MCF 10A (cell line): Measurements from ENCODE around the gene ARMH3. TPM values are rescaled to one million over a fixed set of nuclear protein-coding genes. Genes with fewer than 3 reads are reported as not detected.

Experiments
- BruUV-seq: library from RNA; stranded (reverse); fragments of 400-500 nt; replicated peaks from 2 replicates; lab custom pipeline; 2021; lab: Mats Ljungman, UMichigan
- CTCF ChIA-PET: fragments of 300-600 bp; sonication (Branson Sonifier 250); formaldehyde crosslinking; extraction: SDS; loops from one replicate; lab custom pipeline; 2021; ENCODE audit warnings: antibody characterized with exemption, inconsistent platforms; lab: Yijun Ruan, JAX
- POLR2A ChIA-PET: fragments of 300-600, 350-650 bp; sonication (Branson Sonifier 250); formaldehyde crosslinking; extraction: SDS; loops from one replicate; lab custom pipeline; 2020; ENCODE audit warnings: antibody characterized with exemption, inconsistent platforms; lab: Yijun Ruan, JAX
- DNase-seq: peaks from one replicate; pipeline ENCODE4 v3.0.0-alpha.2; 2018; ENCODE audit not compliant: unreplicated experiment
- H3K27ac Mint-ChIP-seq: one replicate; pipeline ENCODE4 v1.8.0; 2022; ENCODE audit warnings: mild to moderate bottlenecking, low read depth, mixed read lengths; ENCODE audit not compliant: unreplicated experiment
- H3K27me3 Mint-ChIP-seq: one replicate; pipeline ENCODE4 v1.8.0; 2022; ENCODE audit warnings: mixed read lengths; ENCODE audit not compliant: insufficient read depth, unreplicated experiment
- H3K36me3 Mint-ChIP-seq: one replicate; pipeline ENCODE4 v1.8.0; 2022; ENCODE audit warnings: mild to moderate bottlenecking, moderate library complexity, mixed read lengths; ENCODE audit not compliant: insufficient read depth, unreplicated experiment
- H3K4me1 Mint-ChIP-seq: one replicate; pipeline ENCODE4 v1.8.0; 2022; ENCODE audit warnings: mixed read lengths; ENCODE audit not compliant: insufficient read depth, unreplicated experiment
- H3K4me3 Mint-ChIP-seq: one replicate; pipeline ENCODE4 v1.8.0; 2022; ENCODE audit warnings: mild to moderate bottlenecking, moderate library complexity, mixed read lengths; ENCODE audit not compliant: unreplicated experiment
- H3K9me3 Mint-ChIP-seq: one replicate; pipeline ENCODE4 v1.8.0; 2022; ENCODE audit warnings: mixed read lengths; ENCODE audit not compliant: unreplicated experiment
- CTCF ChIP-seq: fragments of 200-600 bp; IDR thresholded peaks from one replicate; pipeline ENCODE4 v1.8.0; 2022; ENCODE audit warnings: antibody characterized with exemption, mild to moderate bottlenecking; ENCODE audit not compliant: unreplicated experiment
- intact Hi-C: fragments of 100-400 bp; cut with micrococcal nuclease; formaldehyde crosslinking; loops from 2 replicates; pipeline ENCODE4 v1.14.1; 2022
- total RNA-seq: library from RNA; stranded (reverse); gene quantifications from 2 replicates; pipeline ENCODE4 v1.2.3, GENCODE V29; 2022

The ARMH3 gene
- total RNA-seq, 1 experiment from 2014 or later, result 17.6 TPM

DNA sequence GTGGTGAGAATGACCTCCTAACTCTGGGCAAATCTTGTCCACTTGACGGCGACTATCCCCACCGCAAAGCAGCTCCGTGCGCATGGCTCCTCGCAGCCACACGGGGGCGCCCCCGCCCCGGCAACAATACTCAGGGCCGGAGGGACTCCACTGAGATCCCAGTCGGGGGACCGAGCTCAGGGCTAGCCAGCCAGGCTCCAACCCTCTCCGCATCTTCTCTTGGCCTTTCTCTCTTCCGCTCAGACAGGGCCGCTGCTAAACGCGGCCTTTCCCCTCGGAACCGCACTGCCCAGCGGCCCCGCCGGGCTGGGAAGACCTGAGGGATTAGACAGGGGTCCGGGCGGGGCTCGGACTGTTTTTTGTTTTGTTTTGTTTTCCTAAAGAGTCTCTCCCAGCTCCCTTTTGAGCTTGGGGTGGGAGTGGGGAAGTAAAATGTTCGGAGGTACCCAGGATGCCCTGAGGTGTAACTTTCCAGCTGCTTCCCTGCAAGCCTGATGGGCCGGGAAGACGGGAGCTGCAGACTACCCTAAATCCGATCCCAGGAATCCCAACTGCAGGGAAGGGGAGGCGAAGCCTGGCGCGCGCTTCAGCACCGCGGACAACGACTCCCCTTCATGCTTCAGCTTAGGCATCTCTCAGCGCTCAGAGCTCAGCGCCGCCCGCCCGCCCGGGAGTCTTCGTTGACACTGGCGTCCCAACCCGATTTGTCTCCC, 215.1 kb downstream of the ARMH3 start:
- peak; percentile 85 for TF ChIP-seq CTCF
- Mint-ChIP-seq H3K27ac (no peak overlapping the region), H3K9me3 (no peaks in the 10 kb centered on the region), H3K27me3 (no peaks in the 10 kb centered on the region), H3K36me3 (peaks cover 18% of the 10 kb centered on the region), H3K4me3 (peak overlapping the region; percentile 57), H3K4me1 (peaks cover 15% of the 10 kb centered on the region)
- DNase-seq, result peak; percentile 79
- no TSS peak for BruUV-seq
- intact Hi-C loops, result loop anchor here (1.0 kb wide), 3 partner anchors 48 to 232 kb away; no protein-coding TSS in a partner anchor
- CTCF ChIA-PET, result interaction anchor here (0.6 to 3.5 kb wide), 56 partner anchors 9 to 699 kb away, joined by 3 to 69 read pairs (median 4); partner anchors contain the start of gene HPS6
- POLR2A ChIA-PET, result interaction anchor here (0.5 to 2.4 kb wide), 2 partner anchors 22 to 259 kb away, joined by 3 to 16 read pairs; partner anchors contain the start of gene OGA

DNA sequence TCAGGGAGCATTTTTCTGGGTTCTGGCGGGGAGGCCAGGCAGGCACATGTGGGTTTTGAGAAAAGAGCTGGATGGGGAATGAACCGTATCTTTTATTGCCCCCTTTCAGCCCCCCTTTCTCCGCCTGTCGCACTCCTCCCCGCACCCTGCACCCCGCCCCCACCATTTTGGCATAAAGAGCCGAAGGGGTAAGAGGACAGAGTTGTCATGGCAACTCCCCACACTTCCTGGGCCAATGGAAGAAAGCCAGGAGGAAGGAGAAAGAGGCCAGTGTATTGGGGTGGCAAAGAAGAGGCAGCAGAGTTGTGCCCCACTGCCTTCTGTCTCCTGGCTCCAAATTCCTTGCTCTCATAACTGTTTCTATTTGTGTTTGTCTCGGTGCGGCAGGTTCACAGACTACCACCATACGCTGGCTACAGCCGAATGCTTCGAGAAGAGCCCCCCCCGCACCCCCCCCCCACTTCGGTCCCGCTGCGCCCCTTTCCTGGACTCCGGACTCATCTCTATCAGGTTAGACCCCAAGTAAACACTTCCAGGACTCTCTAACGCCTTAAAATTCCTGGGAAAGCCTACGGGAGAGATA, 215.8 kb downstream of the ARMH3 start:
- Mint-ChIP-seq H3K4me3 (peak overlapping the region; percentile 57), H3K27me3 (no peaks in the 10 kb centered on the region), H3K9me3 (no peaks in the 10 kb centered on the region), H3K4me1 (peaks cover 15% of the 10 kb centered on the region), H3K36me3 (peaks cover 11% of the 10 kb centered on the region), H3K27ac (no peak overlapping the region)
- intact Hi-C loops, result loop anchor here (1.0 kb wide), 3 partner anchors 49 to 233 kb away; no protein-coding TSS in a partner anchor
- POLR2A ChIA-PET, result interaction anchor here (2.4 kb wide), 1 partner anchor 21 kb away, joined by 16 read pairs; the partner anchor contains the start of gene OGA
- CTCF ChIA-PET, result interaction anchor here (0.6 to 3.5 kb wide), 38 partner anchors 8 to 605 kb away, joined by 3 to 69 read pairs (median 4); partner anchors contain the start of gene HPS6
- no TSS peak for BruUV-seq
- peak; percentile 51 for DNase-seq
- TF ChIP-seq CTCF, result no peak

GRCh38 chr10:101839416-101840063, 216.4 kb downstream of the ARMH3 start:
- intact Hi-C loops, result loop anchor here (1.0 kb wide), 3 partner anchors 50 to 234 kb away; no protein-coding TSS in a partner anchor
- no peaks in the 10 kb centered on the region for H3K27me3 Mint-ChIP-seq
- no peaks in the 10 kb centered on the region for H3K9me3 Mint-ChIP-seq
- no peak overlapping the region for H3K27ac Mint-ChIP-seq
- H3K4me1 Mint-ChIP-seq, result peaks cover 21% of the 10 kb centered on the region
- BruUV-seq, result no TSS peak
- POLR2A ChIA-PET, result interaction anchor here (2.4 kb wide), 1 partner anchor 21 kb away, joined by 16 read pairs; the partner anchor contains the start of gene OGA
- no peak for TF ChIP-seq CTCF
- H3K4me3 Mint-ChIP-seq, result peak overlapping the region; percentile 57
- CTCF ChIA-PET, result interaction anchor here (0.6 to 3.5 kb wide), 12 partner anchors 7 to 289 kb away, joined by 3 to 69 read pairs (median 6); no protein-coding TSS in a partner anchor
- H3K36me3 Mint-ChIP-seq, result peaks cover 7% of the 10 kb centered on the region
- DNase-seq, result peak; percentile 56
